ENCODE results near the gene DIO1.
A peak's percentile ranks its signal among the peaks of the same experiment; 100 is the strongest.

DIO1 gene

GRCh38 chr1:53943490-53944043 lies 49.6 kb downstream of the DIO1 start:
- no peak for DNase-seq

- no peak for DNase-seq
Measured at GRCh38 chr1:53944469-53945182, 50.6 kb downstream of the DIO1 start.

- no peak for DNase-seq
Measured at GRCh38 chr1:53945183-53945432, 51.1 kb downstream of the DIO1 start.

GRCh38 chr1:53945433-53946251 lies 51.7 kb downstream of the DIO1 start, which contains the start of gene IFT25:
IFT25 (minus strand) TSS chr1:53945699; CDS start chr1:53940082, 5,617 bp downstream.
- peak; percentile 98 for DNase-seq

- DNase-seq, result no peak
Measured at GRCh38 chr1:53946252-53947171, 52.5 kb downstream of the DIO1 start, which contains the start of gene LRRC42. LRRC42 (plus strand) TSS chr1:53946350; CDS start chr1:53952000, 5,650 bp downstream.

- no peak for DNase-seq
Measured at GRCh38 chr1:53947172-53947907, 53.4 kb downstream of the DIO1 start.

GRCh38 chr1:53948291-53948690 lies 54.3 kb downstream of the DIO1 start:
- DNase-seq, result no peak

- DNase-seq, result no peak
Measured at GRCh38 chr1:53949023-53949990, 55.3 kb downstream of the DIO1 start.

- no peak for DNase-seq
Measured at GRCh38 chr1:53951697-53952096, 57.7 kb downstream of the DIO1 start.

- DNase-seq, result no peak
Measured at GRCh38 chr1:53954128-53954527, 60.1 kb downstream of the DIO1 start.

- no peak for DNase-seq
Measured at GRCh38 chr1:53956308-53957168, 62.6 kb downstream of the DIO1 start.

- no peak for DNase-seq
Measured at GRCh38 chr1:53957194-53957818, 63.3 kb downstream of the DIO1 start.

- peak; percentile 24 for DNase-seq
Measured at GRCh38 chr1:53959664-53960250, 65.8 kb downstream of the DIO1 start.
